HG02870 (cell line): ENCODE data around the gene LRP3.

Experiments used
- ATAC-seq: cut with Tn5 transposase; IDR thresholded peaks from one replicate; pipeline ENCODE4 v1.9.1; 2021; ENCODE audit warnings: mild to moderate bottlenecking, moderate library complexity; ENCODE audit not compliant: unreplicated experiment

The LRP3 gene

DNA sequence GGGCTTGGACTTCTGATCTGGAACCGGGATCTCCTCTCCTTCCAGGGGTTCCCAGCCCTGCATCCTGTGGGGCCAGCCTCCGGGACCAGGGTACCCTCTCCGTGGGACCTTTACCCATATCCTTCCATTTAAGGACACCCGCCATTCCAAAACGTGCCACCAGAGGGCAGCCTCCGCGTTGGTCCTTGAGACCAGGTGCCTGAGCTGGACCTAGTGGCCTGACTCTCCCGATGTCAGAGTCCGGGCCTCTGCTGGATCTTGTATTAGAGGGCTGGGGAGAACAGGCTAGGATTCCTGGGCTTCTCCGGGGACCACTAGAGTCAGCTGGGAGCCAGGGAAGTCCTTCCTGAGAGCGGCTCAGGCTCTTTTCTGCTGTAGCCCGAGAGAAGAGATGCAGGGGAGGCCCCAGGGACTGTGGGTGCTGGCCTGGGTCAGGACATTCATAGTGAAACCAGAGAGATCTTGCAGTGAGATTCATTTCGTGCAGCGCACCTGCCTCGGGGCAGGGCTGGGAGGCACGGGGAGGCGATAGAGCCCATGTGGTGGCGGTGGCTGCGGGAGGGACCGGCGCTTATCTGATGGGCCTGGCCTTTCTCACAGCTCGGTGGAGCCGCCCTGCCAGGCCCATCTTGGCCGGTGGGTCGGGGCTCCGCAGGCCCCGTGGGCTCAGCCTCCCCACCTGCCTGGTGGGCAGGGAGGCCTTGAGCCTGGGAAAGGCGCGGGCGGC is 41.3 kb downstream of the LRP3 start:
- ATAC-seq: peak; percentile 96

DNA sequence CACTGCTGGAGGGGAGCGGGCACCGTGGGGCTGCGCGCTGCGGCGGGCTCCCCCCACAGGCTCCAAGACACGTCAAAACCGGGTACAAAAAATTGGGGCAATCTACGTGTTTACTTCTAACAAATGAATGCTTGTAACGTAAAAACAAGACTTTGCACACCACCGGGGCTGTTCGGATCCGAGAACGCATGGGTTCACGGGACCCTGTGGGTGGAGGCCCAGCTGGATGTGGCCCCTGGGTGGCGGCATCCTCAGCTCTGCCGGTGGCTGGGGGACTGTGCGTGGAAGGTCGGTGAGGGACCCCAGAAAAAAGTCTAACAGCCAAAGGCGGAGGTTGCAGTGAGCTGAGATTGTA is 41.8 kb downstream of the LRP3 start:
- no peak for ATAC-seq

GRCh38 chr19:33236696-33237390 is 42.7 kb downstream of the LRP3 start:
- no peak for ATAC-seq

- no peak for ATAC-seq
These were observed 44.5 kb downstream of the LRP3 start for GRCh38 chr19:33238481-33239149.

GRCh38 chr19:33239223-33239975 is 45.3 kb downstream of the LRP3 start:
- no peak for ATAC-seq

- no peak for ATAC-seq
These were observed 46.1 kb downstream of the LRP3 start for GRCh38 chr19:33240181-33240771.

DNA sequence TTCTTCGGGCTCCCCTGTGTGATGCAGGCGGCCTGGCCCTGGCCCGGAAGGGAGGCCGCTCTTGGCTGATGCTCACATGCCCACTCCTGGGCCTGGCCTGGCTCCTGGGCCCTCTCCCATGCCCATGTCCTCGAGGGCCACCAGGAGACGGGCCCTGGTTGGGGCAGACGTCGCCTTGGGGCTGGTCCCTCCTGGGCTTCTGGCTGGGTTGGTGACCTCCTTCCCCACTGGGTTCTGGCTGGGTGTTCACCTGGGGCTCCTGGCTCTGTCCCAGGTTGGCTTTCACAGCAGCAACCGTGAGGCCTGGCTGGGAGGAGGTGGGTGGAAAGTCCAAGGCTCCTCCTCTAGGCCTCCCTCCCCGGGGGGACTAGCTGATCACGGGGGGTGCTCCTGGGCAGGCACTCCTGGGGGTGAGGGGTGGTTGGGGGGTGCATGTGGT is 47.0 kb downstream of the LRP3 start:
- no peak for ATAC-seq

DNA sequence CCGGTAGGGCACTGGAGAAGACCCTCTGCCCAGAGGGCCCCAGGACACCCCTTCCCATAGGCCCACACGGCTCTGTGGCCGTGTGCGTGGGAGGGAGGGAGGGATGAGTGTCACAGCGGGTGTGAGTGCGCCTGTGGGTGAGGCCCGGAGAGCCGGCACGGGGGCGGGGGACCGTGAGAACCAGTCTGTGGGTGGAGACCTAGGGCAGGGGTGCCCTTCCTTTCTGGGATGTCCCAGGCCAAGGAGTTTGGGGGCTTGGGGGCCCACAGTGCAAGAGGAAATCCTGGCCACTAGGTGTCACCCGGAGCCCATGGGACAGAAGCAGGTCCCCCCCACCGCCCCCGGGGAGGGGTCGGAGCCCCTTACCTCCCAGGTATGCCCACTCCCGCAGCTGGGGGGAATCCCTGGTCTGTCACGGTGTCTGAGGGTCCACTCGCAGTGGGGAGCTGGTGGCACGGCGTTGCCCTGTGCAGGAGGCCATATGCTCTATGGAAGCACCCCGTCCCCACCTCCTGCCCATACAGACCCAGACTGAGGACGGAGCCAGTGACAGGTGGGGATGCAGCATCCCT is 47.5 kb downstream of the LRP3 start:
- no peak for ATAC-seq

DNA sequence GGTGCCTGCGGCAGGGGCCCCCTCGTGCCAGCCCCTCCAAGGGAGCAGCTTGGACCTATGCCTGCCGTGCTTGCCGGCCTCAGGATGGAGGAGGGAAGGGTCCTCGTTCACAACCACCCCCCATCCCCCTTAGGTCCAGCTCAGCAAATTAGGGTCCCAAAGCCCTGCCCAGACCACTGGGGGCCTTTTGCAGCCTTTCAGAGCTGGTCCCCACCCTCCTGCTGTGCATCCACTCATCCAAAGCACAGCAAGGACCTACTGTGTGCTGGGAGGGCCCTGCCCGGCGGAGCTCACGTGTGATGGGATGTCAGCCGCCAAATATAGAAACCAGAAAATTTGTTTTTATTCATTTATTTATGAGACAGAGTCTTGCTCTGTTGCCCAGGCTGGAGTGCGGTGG is 48.0 kb downstream of the LRP3 start:
- ATAC-seq: no peak

- ATAC-seq: no peak
These were observed 48.8 kb downstream of the LRP3 start for GRCh38 chr19:33242911-33243310.

- no peak for ATAC-seq
These were observed 52.0 kb downstream of the LRP3 start for GRCh38 chr19:33245948-33246708.

DNA sequence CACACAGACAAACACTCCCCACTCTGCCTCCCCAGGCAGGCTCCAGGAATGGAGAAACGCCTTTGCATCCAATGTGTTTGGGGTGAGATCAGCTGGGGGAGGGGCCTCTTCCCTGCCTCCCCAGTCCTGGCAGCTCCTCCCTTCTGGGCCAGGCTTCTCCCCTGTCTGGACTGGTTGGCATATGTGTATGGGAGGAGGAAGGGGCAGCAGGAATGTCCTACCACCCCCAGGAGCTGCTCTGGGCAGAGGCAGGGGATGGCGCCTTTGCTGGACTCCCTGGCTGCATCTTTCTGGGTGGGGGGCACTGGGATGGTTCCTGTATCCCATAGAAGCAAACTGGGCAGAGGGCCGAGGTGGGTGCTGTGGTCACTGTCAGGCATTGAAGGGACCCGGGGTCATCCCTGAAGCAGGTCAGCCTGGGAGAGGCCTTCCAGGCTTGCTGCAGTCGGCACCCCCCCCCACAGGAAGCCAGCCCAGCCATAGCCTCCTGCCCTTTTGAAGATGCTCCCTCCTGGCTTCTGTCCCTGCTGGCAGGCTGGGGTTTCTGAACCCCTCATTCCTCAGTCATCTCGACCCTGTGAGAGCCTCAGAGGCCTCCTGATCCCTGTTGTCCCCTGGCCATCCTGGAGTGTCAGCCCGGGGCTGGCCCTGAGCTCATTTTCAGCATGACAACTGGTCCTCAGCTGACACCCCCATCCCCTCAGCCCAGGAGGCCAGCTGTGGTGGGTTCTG is 52.7 kb downstream of the LRP3 start:
- ATAC-seq: no peak

DNA sequence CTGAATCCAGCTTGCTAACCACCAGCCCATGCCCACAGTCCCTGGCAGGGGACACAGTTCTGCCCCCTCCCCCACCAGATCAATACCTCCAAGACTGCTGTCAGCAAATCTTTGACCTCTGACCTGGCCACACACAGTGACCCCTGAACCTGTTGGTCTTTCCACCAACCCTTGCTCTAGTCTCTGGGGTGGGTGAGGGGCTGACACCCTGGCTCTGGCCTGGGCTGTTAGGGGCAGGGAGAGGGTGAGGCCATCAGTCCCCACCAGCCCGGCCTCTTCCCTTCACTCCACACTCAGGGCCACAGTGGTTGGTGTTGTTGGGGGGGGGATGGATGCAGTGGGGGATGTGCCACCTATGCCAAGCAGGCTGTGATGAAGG is 53.3 kb downstream of the LRP3 start:
- no peak for ATAC-seq

GRCh38 chr19:33248104-33248503 is 54.0 kb downstream of the LRP3 start:
- ATAC-seq: no peak

DNA sequence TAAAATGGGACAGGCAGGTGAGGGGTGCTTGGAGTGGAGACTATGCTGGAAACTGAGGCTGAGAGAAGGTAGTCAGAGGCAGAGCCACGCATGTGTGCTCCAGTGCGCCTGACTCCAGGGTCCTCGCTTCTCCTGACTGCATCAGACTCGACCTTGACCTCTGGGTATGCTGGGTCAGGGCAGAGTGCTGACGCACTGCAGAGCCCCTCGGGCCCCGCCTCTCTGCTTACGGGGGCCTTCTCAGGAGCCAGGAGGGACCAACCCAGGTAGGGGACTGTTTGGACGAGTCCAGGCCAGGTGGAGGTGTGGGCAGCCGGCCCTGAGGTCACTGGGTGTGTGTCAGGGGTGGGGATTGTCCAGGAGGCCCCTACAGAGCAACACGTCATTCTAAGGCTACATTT is 54.4 kb downstream of the LRP3 start:
- no peak for ATAC-seq

DNA sequence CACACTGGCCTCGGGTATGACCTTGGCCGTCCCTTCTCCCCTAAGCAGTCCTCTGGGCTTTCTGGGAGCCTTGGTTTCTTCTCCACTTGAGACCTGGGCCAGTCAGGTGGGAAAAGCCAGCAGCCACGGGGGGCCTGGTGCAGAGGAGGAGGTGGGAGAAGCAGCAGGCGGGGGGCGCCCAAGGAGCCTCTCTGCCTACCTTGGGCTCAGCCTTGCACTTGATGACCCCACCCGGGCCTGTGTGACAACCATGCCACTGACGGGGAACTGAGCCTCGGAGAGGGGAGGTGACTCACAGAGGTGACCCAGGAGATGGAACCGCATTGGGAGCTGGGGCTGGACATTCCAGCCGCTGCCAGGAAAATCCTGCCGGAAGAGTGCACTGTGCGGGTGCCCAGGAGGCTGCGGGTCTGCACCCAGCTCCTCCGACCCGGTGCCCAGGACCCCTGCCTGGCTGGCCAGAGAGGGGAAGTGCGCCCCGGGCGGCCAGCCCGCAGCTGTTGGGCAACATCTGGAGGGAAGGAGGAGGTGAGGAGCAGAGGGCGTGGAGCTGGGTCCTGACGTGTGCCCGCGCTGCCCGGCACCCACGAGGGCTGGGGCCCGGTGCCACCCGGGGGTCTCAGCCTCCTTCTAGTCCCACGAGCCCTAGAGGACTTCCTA is 55.0 kb downstream of the LRP3 start:
- no peak for ATAC-seq

- ATAC-seq: no peak
These were observed 55.7 kb downstream of the LRP3 start for GRCh38 chr19:33249740-33250366.

- no peak for ATAC-seq
These were observed 56.4 kb downstream of the LRP3 start for GRCh38 chr19:33250500-33250899.
